ENCODE measurements around the gene PNMA6F.

Gene PNMA6F

DNA sequence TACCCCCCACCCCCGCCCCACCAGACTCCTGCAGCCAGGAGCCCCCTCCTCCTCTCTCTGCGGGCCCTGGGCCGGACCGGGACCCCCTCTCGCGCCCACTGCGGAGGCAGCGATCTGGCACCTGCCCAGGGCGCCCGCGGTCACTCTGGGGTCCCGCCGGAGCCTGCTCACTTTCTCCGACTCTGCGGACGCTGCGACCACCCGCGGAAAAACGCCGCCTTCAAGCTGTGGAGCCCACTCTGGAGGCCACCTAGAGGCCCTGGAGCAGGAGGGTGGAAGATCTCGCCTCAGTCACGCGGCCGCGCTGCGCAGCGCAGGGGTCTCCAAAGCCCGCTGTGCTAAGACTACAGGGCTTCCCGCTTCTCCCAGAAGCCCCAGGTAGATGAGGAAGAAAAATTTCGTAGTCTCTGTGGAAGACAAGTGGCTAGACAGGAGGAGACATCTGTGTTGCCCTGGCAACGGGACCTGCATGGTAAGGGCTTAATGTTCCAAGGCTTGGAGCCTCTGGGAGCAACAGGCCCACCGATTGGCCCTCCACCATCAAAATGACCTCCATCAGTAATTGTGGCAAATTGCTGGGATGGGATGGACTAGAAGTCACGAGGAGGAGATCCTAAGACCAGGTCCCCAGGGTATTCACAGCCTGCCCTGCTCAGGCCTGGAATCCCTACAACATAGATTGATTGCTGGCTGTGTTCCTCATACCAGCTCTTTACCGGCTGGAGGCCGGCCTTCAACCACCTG is at the start of gene PNMA6F:
Gene PNMA6F (minus strand): TSS at position 387 of the 744 bp plus-strand sequence. CDS start 1,093 bp downstream, outside the sequence.
- FAIRE-seq (no peak), DNase-seq (ENCODE audit: low spot score) (no peak)

DNA sequence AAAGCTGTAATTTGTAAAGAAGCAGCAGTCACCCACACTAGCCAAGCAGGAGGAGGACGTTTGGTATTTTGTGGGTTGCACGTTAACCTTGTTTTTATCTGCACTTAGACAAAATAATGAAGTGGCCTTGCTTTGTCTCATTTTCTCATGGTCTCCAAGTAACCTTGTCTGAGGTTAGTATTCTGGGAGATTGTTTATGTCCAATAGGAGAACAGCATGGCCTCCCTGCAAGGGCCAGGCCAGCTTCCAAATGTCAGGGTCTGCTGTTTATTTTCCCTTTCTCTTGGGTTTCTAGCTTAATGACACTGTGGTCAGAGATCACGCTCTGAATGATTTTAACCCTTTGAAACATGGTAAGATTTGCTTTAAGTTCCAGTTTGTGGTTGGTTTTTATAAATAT is 49.7 kb upstream of the PNMA6F start:
- FAIRE-seq (no peak), DNase-seq (ENCODE audit: low spot score) (no peak)

DNA sequence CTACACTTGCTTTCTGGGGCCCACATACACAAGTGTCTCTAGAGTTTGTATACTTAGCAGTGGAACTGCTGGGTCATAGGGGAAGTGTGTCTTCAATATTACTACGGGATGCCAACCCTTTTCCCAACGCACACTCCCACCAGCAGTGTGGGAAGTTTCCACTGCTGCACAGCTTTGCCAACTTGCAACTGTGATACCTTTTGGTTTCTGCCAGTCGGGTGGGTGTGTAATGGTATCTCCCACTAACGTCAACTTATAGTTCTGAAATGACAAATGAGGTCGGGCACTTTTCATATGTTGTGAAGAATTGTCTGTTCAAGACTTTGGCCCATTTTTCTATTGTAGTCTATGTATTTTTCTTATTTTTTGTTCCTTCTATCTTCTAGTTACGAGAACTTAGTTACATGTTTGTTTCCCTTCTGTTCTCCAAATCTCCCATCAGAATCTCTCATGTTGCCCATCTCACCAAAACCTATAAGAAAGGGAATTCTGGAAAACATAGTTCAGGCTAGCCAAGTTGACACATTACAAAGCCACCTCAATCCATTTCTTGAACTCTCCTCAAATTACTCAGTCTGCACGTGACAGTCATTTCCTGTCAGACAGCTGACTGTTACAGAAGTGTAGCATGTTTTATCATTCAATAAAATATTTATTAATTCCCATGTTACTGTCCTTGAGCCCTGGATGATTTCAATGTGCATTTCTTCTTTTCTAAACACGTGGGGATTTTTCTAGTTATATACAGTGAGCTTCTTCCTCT is 48.9 kb upstream of the PNMA6F start:
- DNase-seq (ENCODE audit: low spot score) = no peak
- no peak for FAIRE-seq

DNA sequence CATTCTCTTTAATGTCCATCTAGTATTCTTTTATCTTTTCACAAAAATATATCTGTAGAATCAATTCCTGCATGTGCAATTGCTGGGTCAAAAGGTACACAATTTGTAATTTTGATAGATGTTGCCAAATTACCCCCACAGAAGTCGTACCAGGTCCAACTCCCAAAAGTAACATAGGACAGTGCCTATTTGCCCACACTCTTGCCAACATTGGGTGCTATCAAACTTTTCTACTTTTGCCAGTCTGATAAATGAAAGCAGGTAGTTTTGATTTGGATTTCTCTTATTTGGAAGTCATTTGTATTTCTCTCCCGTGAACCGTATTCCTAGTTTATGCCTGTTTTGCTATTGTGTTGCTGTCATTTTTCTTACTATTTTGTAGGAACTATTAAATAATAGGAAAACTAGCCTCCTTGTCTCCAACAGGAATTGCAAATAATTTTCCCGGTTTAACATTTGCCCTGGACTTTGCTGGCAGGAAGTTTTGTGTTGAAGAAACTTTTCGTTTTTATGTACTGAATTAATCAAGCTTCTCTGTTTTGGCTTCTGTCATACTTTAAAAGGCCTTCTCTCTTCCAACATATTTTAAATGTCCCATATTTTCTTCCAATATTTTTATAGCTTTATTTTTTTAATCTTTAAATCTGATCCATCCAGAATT is 45.4 kb upstream of the PNMA6F start:
- FAIRE-seq (no peak), DNase-seq (ENCODE audit: low spot score) (no peak)

DNA sequence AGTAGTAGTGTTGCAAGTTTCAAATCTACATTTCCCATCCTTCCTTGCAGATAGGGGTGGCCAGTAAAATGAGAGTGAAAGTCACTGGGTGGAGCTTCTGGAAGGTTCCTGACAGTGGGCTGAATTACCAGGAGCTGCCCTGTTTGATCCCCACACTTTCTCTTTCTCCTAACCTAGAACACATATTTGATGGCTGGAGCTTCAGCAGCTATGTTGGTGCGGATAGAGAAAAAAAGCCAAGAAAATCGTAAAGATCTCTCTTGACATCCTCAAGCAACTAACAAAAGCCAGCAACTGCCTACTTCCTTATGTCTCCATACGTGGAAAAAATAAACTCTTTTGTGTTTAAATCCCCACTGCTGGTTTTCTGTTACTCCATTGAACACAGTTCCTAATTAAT is 44.6 kb upstream of the PNMA6F start:
- FAIRE-seq = no peak
- no peak for DNase-seq (ENCODE audit: low spot score)

DNA sequence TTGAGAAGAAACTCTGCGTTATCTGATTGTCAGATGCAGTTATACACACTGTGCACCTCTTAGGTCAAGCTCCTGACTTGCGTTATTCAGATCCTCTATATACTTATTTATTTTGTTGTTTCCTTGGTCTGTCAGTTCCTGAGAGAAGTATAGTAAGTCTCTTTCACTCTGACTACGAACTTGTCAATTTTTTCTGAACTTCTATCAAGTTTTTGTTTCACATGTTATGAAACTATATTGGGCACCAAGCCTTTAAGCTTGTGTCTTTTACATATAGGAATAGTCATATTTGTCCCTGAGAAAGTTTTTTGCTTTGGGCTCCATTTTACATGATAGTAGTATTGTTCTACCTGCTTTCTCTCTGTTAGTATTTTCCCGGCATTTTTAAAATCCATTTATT is 44.1 kb upstream of the PNMA6F start:
- DNase-seq (ENCODE audit: low spot score) (no peak), FAIRE-seq (no peak)

DNA sequence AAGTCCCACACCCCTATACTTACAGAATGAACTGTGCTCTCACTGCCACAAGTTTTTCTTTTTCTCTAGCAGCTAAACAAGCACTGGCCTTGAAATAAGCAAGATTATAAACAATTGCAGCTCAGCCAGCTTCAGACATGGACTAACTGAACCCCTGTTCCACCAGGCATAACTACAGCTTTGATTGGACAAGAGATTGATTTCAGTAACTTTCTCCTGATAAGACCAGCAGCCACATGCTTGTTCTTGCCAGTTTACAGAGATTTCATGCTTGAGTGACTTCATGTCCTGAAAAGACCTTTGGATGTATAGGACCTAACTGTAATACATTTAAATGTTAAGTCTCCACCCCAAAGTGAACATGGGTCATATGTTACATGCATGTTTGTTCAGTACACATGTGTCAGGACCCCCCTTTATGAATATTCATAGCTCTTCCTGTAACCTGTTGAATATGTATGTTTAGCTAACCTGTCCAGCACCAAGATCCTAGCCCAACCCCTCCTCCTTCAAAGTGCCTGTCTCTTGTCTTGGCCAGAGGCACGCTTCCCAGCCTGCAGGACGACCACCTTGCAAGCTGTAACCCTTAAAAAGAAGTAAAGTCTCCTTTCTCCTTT is 40.3 kb upstream of the PNMA6F start:
- no peak for FAIRE-seq
- DNase-seq (ENCODE audit: low spot score) = no peak

DNA sequence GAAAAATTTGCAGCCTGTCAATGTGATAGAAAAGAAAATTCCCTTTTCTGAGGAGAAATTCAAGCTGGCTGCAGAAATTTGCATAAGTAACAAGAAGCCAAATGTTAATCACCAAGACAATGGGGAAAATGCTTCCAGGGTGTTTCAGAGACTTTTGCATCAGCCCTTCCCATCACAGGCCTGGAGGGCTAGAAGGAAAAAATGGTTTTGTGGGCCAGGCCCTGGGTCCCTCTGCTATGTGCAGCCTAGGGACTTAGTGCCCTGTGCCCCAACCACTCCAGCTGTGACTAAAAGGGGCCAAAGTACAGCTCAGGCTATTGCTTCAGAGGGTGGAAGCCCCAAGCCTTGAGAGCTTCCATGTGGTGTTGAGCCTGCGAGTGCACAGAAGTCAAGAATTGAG is 36.3 kb upstream of the PNMA6F start:
- DNase-seq (ENCODE audit: low spot score) (no peak), FAIRE-seq (no peak)

DNA sequence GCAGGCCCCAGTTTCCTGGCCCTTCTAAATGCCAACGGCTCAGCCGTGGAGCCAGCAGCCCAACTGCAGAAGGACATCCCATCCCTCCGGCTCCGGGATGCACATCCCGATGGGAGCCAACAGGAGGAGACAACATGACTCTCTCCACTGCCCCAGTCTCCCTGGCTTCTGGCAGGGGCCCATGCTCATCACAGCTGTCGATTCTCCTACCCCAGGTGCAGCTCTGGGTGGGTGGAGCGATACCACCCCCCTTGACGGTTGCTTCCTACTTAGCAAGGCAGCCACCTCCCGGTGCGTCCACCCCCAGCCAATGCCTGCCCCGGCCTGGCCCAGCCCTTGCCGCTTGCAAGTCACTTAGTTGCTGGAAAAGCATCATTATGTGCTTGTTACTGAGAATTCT is 31.8 kb upstream of the PNMA6F start:
- DNase-seq (ENCODE audit: low spot score) = no peak
- FAIRE-seq = no peak

DNA sequence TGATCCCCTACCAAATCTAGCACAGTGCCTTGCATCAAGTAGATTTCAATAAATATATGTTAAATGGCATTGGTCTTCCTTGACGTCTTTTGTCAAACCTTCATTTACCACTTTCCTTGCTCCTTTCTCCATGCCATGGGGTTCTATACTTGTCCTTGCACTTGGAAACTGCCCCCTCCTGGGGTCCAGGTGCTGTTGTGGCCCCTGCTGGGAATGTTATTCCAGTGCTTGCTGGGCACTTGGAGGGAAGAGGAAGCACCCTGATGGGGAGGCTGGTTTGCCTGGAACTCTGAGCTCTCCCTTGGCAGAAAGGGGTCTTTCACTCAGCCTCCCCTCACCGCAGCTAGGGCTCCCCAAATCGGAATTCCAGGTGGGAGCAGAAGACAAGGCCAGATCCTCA is 31.3 kb upstream of the PNMA6F start:
- FAIRE-seq (no peak), DNase-seq (ENCODE audit: low spot score) (no peak)

DNA sequence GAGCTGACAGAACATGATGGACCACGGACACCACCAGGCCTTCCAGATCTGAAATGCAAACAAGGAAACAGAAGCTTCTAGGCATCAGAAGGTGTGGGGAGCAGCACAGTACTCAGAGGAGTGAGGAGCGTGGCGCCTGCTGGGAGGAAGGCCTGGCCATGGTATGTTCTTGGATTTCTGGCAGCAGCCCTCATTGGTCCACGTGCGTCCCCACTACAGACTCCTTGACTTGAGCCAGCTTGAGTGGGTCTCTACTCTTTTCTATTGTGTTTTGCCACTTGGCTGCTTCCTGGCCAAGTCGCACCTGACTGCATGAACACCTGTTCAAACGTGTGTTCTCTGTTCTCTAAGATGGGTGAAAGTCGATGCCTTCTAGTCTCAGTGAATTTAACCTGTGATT is 30.4 kb upstream of the PNMA6F start:
- DNase-seq (ENCODE audit: low spot score) (no peak), FAIRE-seq (no peak)

DNA sequence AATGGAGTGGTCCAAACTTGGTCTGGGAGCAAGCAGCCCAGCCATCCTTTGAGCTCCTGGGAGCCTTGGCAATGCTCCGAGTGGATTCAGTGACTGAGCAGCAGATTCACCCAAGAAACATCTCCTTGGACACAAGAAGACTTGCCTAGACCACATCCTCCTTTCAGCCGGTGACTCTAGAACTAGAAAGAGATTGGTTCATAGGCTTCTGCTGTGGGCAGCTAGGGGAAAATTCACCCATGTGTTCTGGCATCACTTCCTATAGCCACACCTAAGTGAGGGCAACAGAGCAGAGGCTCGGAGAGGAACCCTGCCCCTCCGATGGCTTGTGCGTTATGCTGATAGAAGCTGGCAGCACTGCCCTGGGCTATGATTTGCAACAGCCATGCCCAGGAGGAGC is 28.4 kb upstream of the PNMA6F start:
- FAIRE-seq (no peak), DNase-seq (ENCODE audit: low spot score) (no peak)

DNA sequence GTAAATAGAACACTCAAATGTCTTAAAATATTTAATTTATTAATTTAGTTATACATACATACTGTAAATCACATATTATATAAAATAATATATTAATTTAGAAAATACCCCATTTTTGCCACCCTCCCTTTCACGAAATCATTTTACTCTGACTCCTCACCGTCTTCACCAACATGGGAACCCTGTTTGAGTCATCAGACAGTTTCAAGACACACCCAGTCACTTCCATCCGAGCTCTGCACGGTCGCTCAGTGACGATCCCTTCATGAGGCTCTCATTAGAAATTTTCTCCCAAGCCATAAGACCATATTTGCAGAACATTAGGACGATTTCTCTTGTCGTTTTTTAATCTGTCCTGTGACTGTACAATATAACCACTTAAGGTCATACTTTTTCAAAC is 26.9 kb upstream of the PNMA6F start:
- no peak for FAIRE-seq
- DNase-seq (ENCODE audit: low spot score) = no peak

DNA sequence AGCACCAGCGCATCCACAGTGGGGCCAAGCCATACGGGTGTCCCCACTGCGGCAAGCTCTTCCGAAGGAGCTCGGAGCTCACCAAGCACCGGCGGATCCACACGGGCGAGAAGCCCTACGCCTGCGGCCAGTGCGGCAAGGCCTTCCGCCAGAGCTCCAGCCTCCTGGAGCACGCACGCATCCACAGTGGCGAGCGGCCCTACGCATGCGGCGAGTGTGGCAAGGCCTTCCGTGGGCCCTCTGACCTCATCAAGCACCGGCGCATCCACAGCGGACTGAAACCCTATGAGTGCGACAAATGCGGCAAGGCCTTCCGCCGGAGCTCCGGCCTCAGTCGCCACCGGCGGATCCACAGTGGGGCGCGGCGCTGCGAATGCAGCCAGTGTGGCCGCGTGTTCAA is 26.0 kb upstream of the PNMA6F start:
- FAIRE-seq = no peak

DNA sequence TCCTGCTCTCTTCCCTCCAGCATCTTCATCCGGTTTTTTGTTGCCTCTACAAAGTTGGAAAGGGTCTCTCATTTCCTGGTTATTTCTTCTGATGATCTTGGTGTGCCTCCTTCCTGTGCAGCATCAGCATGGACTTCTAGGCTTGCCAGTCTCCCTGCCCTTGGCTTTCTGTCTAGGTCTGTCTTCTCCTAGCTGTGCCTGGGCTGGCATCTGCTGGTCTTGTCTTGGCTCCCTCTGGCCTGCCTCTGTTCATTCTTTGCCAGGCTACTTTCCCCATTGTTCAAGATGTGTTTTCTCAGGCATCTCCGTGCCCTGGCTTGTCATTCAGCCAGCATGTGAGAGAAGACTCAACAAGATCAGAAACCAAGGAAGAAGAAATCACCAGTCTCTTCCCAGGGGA is 22.1 kb upstream of the PNMA6F start:
- DNase-seq (ENCODE audit: low spot score) (no peak), FAIRE-seq (no peak)

More for the DNA sequence above, 26.0 kb upstream of the PNMA6F start:
- no peak for DNase-seq (ENCODE audit: low spot score)

DNA sequence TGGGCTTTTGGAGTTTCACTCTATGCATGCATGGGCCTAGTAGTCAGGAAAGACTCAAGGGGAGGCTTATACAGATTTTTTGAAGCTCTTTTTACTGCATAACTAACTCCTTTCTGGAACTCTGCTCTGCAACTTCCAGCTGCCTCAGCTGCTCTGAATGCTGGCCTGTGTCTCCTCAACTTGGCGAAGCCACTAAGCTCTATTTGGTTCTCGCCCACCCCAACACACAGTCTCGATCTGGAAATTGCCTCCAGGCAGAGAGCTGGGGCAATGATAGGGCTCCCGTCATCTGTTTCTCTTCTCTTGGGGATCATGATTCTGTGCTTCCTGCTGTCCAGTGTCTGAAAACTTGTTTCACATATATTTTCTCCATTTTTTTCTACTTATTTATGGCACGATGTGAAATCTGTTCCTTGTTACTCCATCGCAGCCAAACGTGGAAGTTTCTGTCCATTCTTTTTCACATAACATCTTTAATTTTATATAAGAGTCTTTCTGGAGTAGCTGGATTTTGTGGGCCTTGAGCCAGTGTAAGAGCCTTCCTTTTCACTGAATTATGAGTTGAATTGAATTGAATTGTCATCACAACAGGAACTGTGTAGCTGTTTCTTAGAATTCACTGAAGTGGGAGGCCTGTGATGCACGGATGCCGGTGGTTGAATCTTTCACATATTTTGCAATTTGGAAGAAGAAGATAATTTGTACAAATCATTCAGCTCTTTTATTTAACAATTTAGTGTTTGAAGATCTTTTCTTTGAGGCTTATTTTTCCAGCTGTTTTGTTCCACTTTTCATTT is 21.4 kb upstream of the PNMA6F start:
- DNase-seq (ENCODE audit: low spot score) = no peak
- FAIRE-seq = no peak

DNA sequence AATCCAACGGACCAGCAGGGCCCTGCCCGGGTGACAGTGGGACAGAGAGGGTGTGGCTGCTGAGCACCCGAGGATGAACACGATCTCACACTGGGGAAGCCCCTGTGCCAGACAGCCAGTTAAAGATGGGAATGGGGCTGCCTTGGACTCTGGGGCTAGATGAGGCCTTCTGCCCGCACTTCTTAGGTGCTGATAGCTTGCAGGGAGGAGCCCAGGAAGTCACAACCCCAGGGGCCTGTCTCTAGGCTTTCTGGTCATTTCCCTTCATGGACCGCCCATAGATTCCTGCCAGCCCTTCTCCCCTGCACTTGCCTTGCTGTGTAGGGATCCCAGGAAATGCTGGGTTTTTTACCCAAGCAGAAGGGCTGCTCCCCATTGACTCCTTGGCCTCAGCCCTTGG is 18.5 kb upstream of the PNMA6F start:
- FAIRE-seq (no peak), DNase-seq (ENCODE audit: low spot score) (no peak)

DNA sequence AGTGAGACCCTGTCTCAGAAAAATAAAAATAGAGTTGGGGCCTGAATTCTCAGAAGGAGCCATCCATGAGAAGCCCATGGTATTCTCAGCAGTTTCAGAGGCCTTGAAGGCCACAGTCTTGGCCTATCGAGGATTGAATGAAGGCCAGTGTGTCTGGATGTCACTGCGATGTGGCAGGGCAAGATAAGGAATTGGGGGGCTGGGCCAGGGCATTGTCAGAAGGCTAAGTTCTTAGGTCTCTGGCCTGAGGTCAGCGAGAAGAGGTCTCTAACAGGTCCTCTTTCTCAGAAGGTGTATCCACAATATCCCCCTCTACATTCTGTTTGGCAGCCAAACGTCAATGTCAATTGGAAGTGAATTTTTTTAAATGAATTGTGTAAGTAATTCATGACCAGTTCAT is 18.1 kb upstream of the PNMA6F start:
- FAIRE-seq (no peak), DNase-seq (ENCODE audit: low spot score) (no peak)

DNA sequence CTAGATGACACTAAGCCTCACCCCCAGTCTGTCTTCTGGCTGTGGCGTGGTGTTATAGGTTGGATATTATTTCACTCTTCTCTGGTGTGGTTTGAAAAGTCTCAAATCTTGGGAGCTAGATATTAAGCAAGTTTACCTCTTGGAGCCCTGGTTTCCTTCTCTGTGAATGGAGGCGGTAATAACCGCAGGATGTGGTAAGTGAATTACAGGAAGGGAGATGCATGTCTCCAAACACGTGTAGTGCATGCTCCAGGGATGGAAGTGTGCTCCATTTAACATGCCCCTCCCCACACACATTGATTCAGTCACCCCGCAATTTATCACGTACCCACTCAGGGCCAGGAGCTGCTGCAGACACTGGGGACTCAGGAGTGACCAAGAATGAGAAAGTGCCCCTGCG is 17.3 kb upstream of the PNMA6F start:
- DNase-seq (ENCODE audit: low spot score) (no peak), FAIRE-seq (no peak)

DNA sequence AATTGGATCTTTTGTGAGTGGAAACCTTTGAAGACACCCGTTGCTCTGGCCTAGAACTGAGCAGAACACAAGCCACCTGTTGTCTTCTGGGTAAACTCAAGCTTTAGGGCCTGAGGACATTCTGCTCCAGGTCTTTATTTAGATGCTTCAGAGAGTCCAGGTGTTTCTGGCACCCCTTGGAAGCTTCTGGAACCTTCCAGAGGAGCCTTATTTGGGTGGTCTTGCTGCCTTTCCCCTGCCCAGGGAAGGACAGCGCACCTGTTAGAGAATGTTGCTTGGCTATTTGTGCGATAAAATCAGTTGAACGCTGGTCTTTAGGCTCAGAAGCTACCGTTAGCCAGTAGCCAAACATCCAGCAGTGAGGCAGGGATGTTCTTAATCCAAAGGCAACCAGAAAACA is 15.4 kb upstream of the PNMA6F start:
- DNase-seq (ENCODE audit: low spot score) (no peak), FAIRE-seq (no peak)

Data from urothelium cell line (cell line).